HCT116 (cell line): ENCODE measurements around the gene DNAL4.

ENCODE experiments used
- CEBPB ChIP-seq: IDR thresholded peaks from 2 replicates; pipeline ENCODE4 v1.6.1; 2012; ENCODE audit warnings: low read depth
- CTCF ChIP-seq, 3 experiments: fragments of 200-600 bp in 1 of 3; sonication (generic) in 1 of 3; IDR thresholded peaks in 2 of 3; conservative IDR thresholded peaks in 1 of 3; 2 replicates each; pipeline ENCODE4 v1.5.1; 2012 to 2017; ENCODE audit warnings: low read depth in 2 of 3, low read length in 2 of 3, antibody characterized with exemption in 1 of 3, borderline replicate concordance in 1 of 3, control low read depth in 1 of 3, mild to moderate bottlenecking in 1 of 3, mixed read lengths in 1 of 3, mixed run types in 1 of 3, moderate library complexity in 1 of 3; ENCODE audit not compliant: insufficient read depth in 1 of 3
- MAX ChIP-seq: IDR thresholded peaks from 2 replicates; pipeline ENCODE4 v1.6.1; 2012
- POLR2A ChIP-seq: IDR thresholded peaks from 2 replicates; pipeline ENCODE4 v1.7.0; 2011; ENCODE audit warnings: borderline replicate concordance; ENCODE audit not compliant: insufficient read depth, insufficient read length; ENCODE audit errors: extremely low read depth

GRCh38 chr22:38737302-38738060 lies 56.5 kb downstream of the DNAL4 start:
- TF ChIP-seq CEBPB (no peak), POLR2A (no peak), MAX (no peak), CTCF (IDR thresholded peaks at IDR 0.05 in 2 of 3, conservative IDR thresholded peaks at IDR 0.05 in 1 of 3; ENCODE audit: borderline replicate concordance in 1 of 3, insufficient read depth in 1 of 3, low read depth in 2 of 3, low read length in 2 of 3) (no peak)
